Keratinocyte (primary cell): ENCODE measurements around the gene C10orf53. TPM values are rescaled to one million over a fixed set of nuclear protein-coding genes. Genes with fewer than 3 reads are reported as not detected.

Experiments used
- DNase-seq: peaks from one replicate; pipeline ENCODE4 v3.0.0-alpha.2; 2011; ENCODE audit warnings: low read depth, missing footprints, low spot score
- FAIRE-seq: peaks from 2 replicates; lab custom pipeline; 2011; peaks lifted over from hg19 to GRCh38; lab: Jason Lieb, UNC
- H2AFZ ChIP-seq: 2 replicates; pipeline ENCODE4 v1.6.0; 2012; ENCODE audit warnings: low read length, control low read depth, inconsistent platforms; ENCODE audit not compliant: control insufficient read depth
- H3K27ac ChIP-seq: 2 replicates; pipeline ENCODE4 v1.5.1; 2011; ENCODE audit warnings: low read length; ENCODE audit not compliant: control insufficient read depth, insufficient read depth
- H3K27me3 ChIP-seq: 3 replicates; pipeline ENCODE4 v1.6.0; 2011; ENCODE audit warnings: low read length; ENCODE audit not compliant: control insufficient read depth, insufficient read depth; ENCODE audit errors: extremely low read depth
- H3K36me3 ChIP-seq, 2 experiments: 2 replicates in 1 of 2; 3 replicates in 1 of 2; pipeline ENCODE4 v1.5.1; 2011; ENCODE audit warnings: low read length in 2 of 2, mild to moderate bottlenecking in 1 of 2; ENCODE audit not compliant: control insufficient read depth in 2 of 2, insufficient read depth in 2 of 2; ENCODE audit errors: extremely low read depth in 1 of 2
- H3K4me1 ChIP-seq: 3 replicates; pipeline ENCODE4 v1.5.1; 2011; ENCODE audit warnings: low read length; ENCODE audit not compliant: control insufficient read depth, insufficient read depth; ENCODE audit errors: extremely low read depth
- H3K4me2 ChIP-seq: 3 replicates; pipeline ENCODE4 v1.6.0; 2011; ENCODE audit warnings: low read depth, low read length; ENCODE audit not compliant: control insufficient read depth, insufficient read depth; ENCODE audit errors: extremely low read depth
- H3K4me3 ChIP-seq, 3 experiments: fragments of 200-600 bp in 1 of 3; sonication (generic) in 1 of 3; 2 replicates in 2 of 3; 3 replicates in 1 of 3; pipeline ENCODE4 v1.5.1; 2011 to 2016; ENCODE audit warnings: low read length in 3 of 3, mild to moderate bottlenecking in 3 of 3, control low read depth in 2 of 3, inconsistent platforms in 1 of 3, low read depth in 1 of 3, mixed read lengths in 1 of 3, mixed run types in 1 of 3, moderate library complexity in 1 of 3; ENCODE audit not compliant: control insufficient read depth in 2 of 3, insufficient read depth in 2 of 3; ENCODE audit errors: extremely low read depth in 1 of 3
- H3K79me2 ChIP-seq: 2 replicates; pipeline ENCODE4 v1.6.0; 2012; ENCODE audit warnings: low read length; ENCODE audit not compliant: control insufficient read depth, insufficient read depth
- H3K9ac ChIP-seq: 3 replicates; pipeline ENCODE4 v1.6.0; 2011; ENCODE audit warnings: low read length; ENCODE audit not compliant: control insufficient read depth, insufficient read depth; ENCODE audit errors: extremely low read depth
- H3K9me1 ChIP-seq: 3 replicates; pipeline ENCODE4 v1.6.0; 2011; ENCODE audit warnings: low read length; ENCODE audit not compliant: control insufficient read depth, insufficient read depth; ENCODE audit errors: extremely low read depth
- H3K9me3 ChIP-seq: 2 replicates; pipeline ENCODE4 v1.5.1; 2012; ENCODE audit warnings: low read depth, low read length; ENCODE audit not compliant: control insufficient read depth
- H4K20me1 ChIP-seq: 3 replicates; pipeline ENCODE4 v1.6.0; 2011; ENCODE audit warnings: low read length; ENCODE audit not compliant: control insufficient read depth, insufficient read depth; ENCODE audit errors: extremely low read depth
- CTCF ChIP-seq, 3 experiments: IDR thresholded peaks in 1 of 3; conservative IDR thresholded peaks in 1 of 3; optimal IDR thresholded peaks in 1 of 3; 2 replicates in 2 of 3; 3 replicates in 1 of 3; pipeline versions ENCODE3 to v1.5.1; 2011; ENCODE audit warnings: low read length in 3 of 3, mild to moderate bottlenecking in 3 of 3, moderate library complexity in 2 of 3, control low read depth in 1 of 3, inconsistent platforms in 1 of 3; ENCODE audit not compliant: insufficient read depth in 2 of 3; ENCODE audit errors: extremely low read depth in 1 of 3
- EZH2 ChIP-seq: IDR thresholded peaks from one replicate; pipeline ENCODE4 v1.6.1; 2012; ENCODE audit warnings: inconsistent platforms, mild to moderate bottlenecking, low read length, moderate library complexity
- dilution Hi-C: fragments of 300-500 bp; cut with MboI; formaldehyde crosslinking; loops from one replicate; pipeline ENCODE4 v1.7.0; 2020; ENCODE audit warnings: low sequenced_read_pairs; ENCODE audit not compliant: extremely low pct_ligation_motif_present
- polyA plus RNA-seq, 5 experiments: library from polyadenylated mRNA; depleted of rRNA in 3 of 5; stranded (reverse) in 3 of 5; stranded (forward) in 1 of 5; unstranded in 1 of 5; fragments of >200 nt; gene quantifications; 1 replicate in 1 of 5; 2 replicates in 3 of 5; 3 replicates in 1 of 5; pipeline versions ENCODE4 v1.2.1 to v1.2.3, GENCODE V29; 2011 to 2012; ENCODE audit warnings: missing spikeins in 2 of 5, low read depth in 1 of 5, low replicate concordance in 1 of 5

C10orf53 gene
- polyA plus RNA-seq, 1 donor (not counting 4 experiments of a cell fraction or from before 2014, with no cell fraction given), result not detected

DNA sequence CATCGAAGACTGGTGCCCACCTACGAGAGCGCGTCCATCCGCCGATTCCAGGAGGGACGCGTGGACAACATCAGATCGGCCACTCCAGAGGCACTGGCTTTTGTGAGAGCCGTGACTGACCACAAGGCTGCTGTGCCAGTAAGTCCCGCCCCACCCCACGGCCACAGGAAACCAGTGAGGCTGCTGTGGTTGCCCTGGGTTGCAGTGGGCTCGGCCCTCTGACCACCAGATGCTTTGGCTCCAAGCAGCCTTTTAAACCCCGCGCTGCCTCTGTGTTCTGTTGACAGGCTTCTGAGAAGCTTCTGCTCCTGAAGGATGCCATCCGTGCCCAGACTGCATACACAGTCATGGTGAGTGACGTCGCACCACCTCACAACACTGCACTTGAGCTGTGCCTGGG is 24.4 kb upstream of the C10orf53 start:
- Histone ChIP-seq H3K4me2 (no peak overlapping the region), H3K4me1 (peaks cover 7% of the 10 kb centered on the region), H3K4me3 (no peak overlapping the region), H3K27me3 (no peaks in the 10 kb centered on the region), H2AFZ (no peak overlapping the region), H3K36me3 (no peaks in the 10 kb centered on the region), H4K20me1 (no peaks in the 10 kb centered on the region), H3K27ac (no peak overlapping the region), H3K79me2 (no peaks in the 10 kb centered on the region), H3K9me3 (no peaks in the 10 kb centered on the region), H3K9ac (no peak overlapping the region), H3K9me1 (no peaks in the 10 kb centered on the region)
- dilution Hi-C loops, result no loop called here
- TF ChIP-seq EZH2 (no peak), CTCF (optimal IDR thresholded peaks at IDR 0.05 in 1 of 3, IDR thresholded peaks at IDR 0.05 in 1 of 3, conservative IDR thresholded peaks at IDR 0.05 in 1 of 3; ENCODE audit: extremely low read depth in 1 of 3, insufficient read depth in 2 of 3, low read length in 3 of 3) (no peak)
- FAIRE-seq (no peak), DNase-seq (no peak)

GRCh38 chr10:49656845-49657493 is 22.5 kb upstream of the C10orf53 start:
- H2AFZ ChIP-seq, result peak overlapping the region; percentile 55
- H3K9me1 ChIP-seq, result no peaks in the 10 kb centered on the region
- H3K79me2 ChIP-seq, result no peaks in the 10 kb centered on the region
- dilution Hi-C loops, result no loop called here
- FAIRE-seq, result peak; percentile 85
- DNase-seq, result no peak
- no peaks in the 10 kb centered on the region for H3K36me3 ChIP-seq
- H3K9me3 ChIP-seq, result no peaks in the 10 kb centered on the region
- no peak overlapping the region for H3K9ac ChIP-seq
- H3K4me2 ChIP-seq, result peak overlapping the region; percentile 36
- no peak overlapping the region for H3K4me3 ChIP-seq
- H4K20me1 ChIP-seq, result no peaks in the 10 kb centered on the region
- no peak overlapping the region for H3K27ac ChIP-seq
- TF ChIP-seq CTCF (optimal IDR thresholded peaks at IDR 0.05 in 1 of 3, IDR thresholded peaks at IDR 0.05 in 1 of 3, conservative IDR thresholded peaks at IDR 0.05 in 1 of 3; ENCODE audit: extremely low read depth in 1 of 3, insufficient read depth in 2 of 3, low read length in 3 of 3) (no peak), EZH2 (no peak)
- H3K4me1 ChIP-seq, result peaks cover 7% of the 10 kb centered on the region
- H3K27me3 ChIP-seq, result no peaks in the 10 kb centered on the region
